Stomach smooth muscle (tissue), 2 donors: ENCODE measurements around the gene ADCY1.

Experiments used
- H3K27ac ChIP-seq: one replicate; pipeline ENCODE4 v1.7.0; 2013; ENCODE audit warnings: mild to moderate bottlenecking, low read length, inconsistent platforms
- H3K27me3 ChIP-seq, 2 donors: one replicate each; pipeline ENCODE4 v1.7.0; 2013; ENCODE audit warnings: low read length in 2 of 2; ENCODE audit not compliant: insufficient read depth in 2 of 2, control insufficient read depth in 1 of 2
- H3K36me3 ChIP-seq, 2 donors: one replicate each; pipeline ENCODE4 v1.7.0; 2013; ENCODE audit warnings: low read length in 2 of 2; ENCODE audit not compliant: control insufficient read depth in 2 of 2, insufficient read depth in 2 of 2
- H3K4me1 ChIP-seq: one replicate; pipeline ENCODE4 v1.7.0; 2013; ENCODE audit warnings: low read length; ENCODE audit not compliant: control insufficient read depth, insufficient read depth
- H3K4me3 ChIP-seq, 2 donors: one replicate each; pipeline ENCODE4 v1.7.0; 2013; ENCODE audit warnings: low read length in 2 of 2
- H3K9ac ChIP-seq, 2 donors: one replicate each; pipeline ENCODE4 v1.7.0; 2013; ENCODE audit warnings: low read length in 2 of 2, mild to moderate bottlenecking in 1 of 2
- H3K9me3 ChIP-seq, 2 donors: one replicate each; pipeline ENCODE4 v1.7.0; 2013; ENCODE audit warnings: low read length in 2 of 2; ENCODE audit not compliant: control insufficient read depth in 2 of 2
- donor health status: healthy.
- donor health status: Pancreatic carcinoma.

The ADCY1 gene

GRCh38 chr7:45585628-45586027, 11.5 kb downstream of the ADCY1 start:
- Histone ChIP-seq H3K4me3 (no peak overlapping the region), H3K9me3 (no peaks in the 10 kb centered on the region), H3K27ac (no peak overlapping the region), H3K4me1 (no peaks in the 10 kb centered on the region), H3K27me3 (peaks cover 3 to 4% of the 10 kb centered on the region in 2 donors), H3K36me3 (no peaks in the 10 kb centered on the region), H3K9ac (no peak overlapping the region)

- Histone ChIP-seq H3K4me3 (no peak overlapping the region), H3K27me3 (peaks cover 0 to 4% of the 10 kb centered on the region in 2 donors), H3K4me1 (no peaks in the 10 kb centered on the region), H3K36me3 (no peaks in the 10 kb centered on the region), H3K9ac (no peak overlapping the region), H3K9me3 (no peaks in the 10 kb centered on the region), H3K27ac (no peak overlapping the region)
Measured at GRCh38 chr7:45586542-45587520, 12.7 kb downstream of the ADCY1 start.

DNA sequence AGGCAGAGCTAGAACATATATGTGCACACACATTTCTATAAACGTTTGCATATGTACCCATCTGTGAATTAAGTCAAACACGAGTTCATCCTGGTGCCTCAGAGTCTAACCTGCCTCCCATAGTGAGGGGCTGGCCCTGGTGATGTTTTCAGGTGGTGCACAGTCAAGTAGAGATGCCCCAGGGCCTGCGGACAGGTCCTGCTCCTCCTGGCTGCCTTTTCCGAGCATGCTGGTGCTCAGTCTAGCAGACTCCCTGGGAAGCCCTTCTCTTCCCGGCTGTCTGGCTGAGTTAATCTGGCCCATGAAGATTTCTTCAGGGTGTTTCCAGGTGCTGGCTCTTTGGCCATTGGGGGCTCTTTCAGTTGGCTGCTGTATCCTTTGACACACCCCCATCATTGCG, 14.3 kb downstream of the ADCY1 start:
- Histone ChIP-seq H3K4me3 (no peak overlapping the region), H3K27ac (no peak overlapping the region), H3K36me3 (no peaks in the 10 kb centered on the region), H3K9ac (no peak overlapping the region), H3K27me3 (peaks cover 0 to 4% of the 10 kb centered on the region in 2 donors), H3K4me1 (no peaks in the 10 kb centered on the region), H3K9me3 (no peaks in the 10 kb centered on the region)

GRCh38 chr7:45589061-45589460, 14.9 kb downstream of the ADCY1 start:
- H3K9ac ChIP-seq: no peak overlapping the region
- no peak overlapping the region for H3K27ac ChIP-seq
- no peaks in the 10 kb centered on the region for H3K9me3 ChIP-seq

GRCh38 chr7:45589915-45590678, 15.9 kb downstream of the ADCY1 start:
- H3K4me1 ChIP-seq: no peaks in the 10 kb centered on the region
- no peak overlapping the region for H3K27ac ChIP-seq
- peaks cover 0 to 2% of the 10 kb centered on the region in 2 donors for H3K27me3 ChIP-seq
- no peak overlapping the region for H3K4me3 ChIP-seq
- H3K36me3 ChIP-seq: no peaks in the 10 kb centered on the region
- H3K9ac ChIP-seq: no peak overlapping the region
- no peaks in the 10 kb centered on the region for H3K9me3 ChIP-seq

More at GRCh38 chr7:45589061-45589460, 14.9 kb downstream of the ADCY1 start:
- Histone ChIP-seq H3K4me3 (no peak overlapping the region), H3K4me1 (no peaks in the 10 kb centered on the region), H3K36me3 (no peaks in the 10 kb centered on the region), H3K27me3 (peaks cover 0 to 4% of the 10 kb centered on the region in 2 donors)

DNA sequence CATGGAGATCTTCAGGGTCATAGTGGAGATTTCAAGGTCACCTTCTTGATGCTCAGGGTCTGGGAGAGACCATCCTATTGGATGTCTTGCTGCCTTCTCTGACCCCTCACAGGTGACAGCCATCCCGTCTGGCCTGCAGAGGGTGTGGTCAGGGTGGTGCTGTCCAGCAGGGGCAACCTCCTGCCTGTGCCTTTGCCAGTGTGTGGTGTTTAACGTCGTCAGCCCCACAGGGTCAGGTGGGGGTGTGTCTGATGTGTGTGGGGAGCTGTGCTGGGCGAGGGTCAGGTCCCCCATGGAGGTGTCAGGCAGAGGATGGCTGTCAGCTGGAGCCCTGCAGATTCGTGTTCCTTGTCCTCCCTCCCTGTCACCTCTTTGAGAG, 16.5 kb downstream of the ADCY1 start:
- Histone ChIP-seq H3K36me3 (no peaks in the 10 kb centered on the region), H3K4me1 (no peaks in the 10 kb centered on the region)

DNA sequence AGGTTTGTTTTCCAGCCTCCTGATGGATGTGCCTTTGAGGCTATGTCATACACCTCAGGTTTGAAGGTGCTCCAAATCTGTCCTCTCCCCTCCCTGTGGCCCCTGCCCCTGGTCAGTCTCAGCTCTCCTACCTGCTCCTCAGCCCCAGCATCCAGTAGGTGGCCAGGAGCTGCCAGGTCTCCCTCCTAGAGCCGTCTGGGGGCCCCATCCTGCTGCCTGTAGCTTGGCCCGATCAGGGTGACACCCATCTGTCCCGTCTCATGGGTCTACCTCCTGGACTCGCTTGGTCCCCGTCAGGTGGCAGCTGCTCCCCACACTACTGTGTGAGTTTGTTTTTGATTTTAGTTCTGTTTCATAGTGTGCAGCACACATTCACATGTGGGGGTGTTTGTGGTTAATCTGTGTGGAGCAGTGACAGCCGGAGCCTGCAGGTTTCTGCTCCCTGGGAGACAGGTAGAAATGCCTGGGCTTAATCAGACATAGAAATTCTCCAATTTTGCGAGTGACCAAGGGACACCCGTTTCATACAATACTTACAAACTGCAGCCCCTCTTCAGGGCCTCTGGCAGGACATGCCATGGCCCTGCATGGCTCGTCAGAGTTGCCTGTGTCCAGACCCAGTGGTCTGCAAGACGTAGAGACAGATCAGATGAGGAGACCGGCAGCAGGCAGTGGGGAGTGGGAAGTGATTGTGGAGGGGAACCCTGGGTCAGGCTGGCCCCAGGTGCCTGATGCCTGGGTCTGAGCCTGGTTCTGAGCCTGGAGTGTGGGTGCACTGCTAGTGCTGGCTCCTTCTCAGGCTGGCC, 17.1 kb downstream of the ADCY1 start:
- Histone ChIP-seq H3K27ac (no peak overlapping the region), H3K4me1 (no peaks in the 10 kb centered on the region), H3K36me3 (no peaks in the 10 kb centered on the region), H3K4me3 (no peak overlapping the region), H3K27me3 (peaks cover 0 to 2% of the 10 kb centered on the region in 2 donors), H3K9me3 (no peaks in the 10 kb centered on the region), H3K9ac (no peak overlapping the region)

More for the DNA sequence above, 16.5 kb downstream of the ADCY1 start:
- Histone ChIP-seq H3K9me3 (no peaks in the 10 kb centered on the region), H3K27ac (no peak overlapping the region), H3K9ac (no peak overlapping the region), H3K27me3 (peaks cover 0 to 2% of the 10 kb centered on the region in 2 donors), H3K4me3 (no peak overlapping the region)

- H3K27ac ChIP-seq: no peak overlapping the region
Measured at GRCh38 chr7:45592230-45592991, 18.2 kb downstream of the ADCY1 start.

DNA sequence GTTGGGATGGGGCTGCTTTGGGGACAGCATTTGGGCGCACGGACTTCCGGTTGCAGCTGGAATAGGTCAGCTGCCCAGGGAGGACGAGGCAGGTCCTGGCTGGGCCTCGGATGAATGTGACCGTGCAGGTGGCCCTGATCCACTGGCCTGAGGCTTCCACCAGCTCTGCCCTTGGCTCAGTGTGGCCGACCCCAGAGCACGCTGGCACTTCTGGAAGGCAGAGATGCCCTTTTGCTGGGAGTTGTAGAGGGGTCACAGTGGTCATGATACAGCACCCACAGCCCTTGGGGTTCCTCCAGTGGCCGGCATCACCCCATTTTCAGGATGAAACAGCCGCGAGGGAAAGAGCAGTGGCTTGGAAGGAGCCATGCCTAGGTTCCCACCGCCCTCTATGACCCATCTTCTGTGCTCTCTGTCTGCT, 19.0 kb downstream of the ADCY1 start:
- Histone ChIP-seq H3K4me3 (no peak overlapping the region), H3K4me1 (no peaks in the 10 kb centered on the region), H3K36me3 (no peaks in the 10 kb centered on the region), H3K27me3 (peaks cover 0 to 2% of the 10 kb centered on the region in 2 donors), H3K27ac (no peak overlapping the region), H3K9ac (no peak overlapping the region), H3K9me3 (no peaks in the 10 kb centered on the region)

More at GRCh38 chr7:45592230-45592991, 18.2 kb downstream of the ADCY1 start:
- no peaks in the 10 kb centered on the region for H3K4me1 ChIP-seq
- H3K9ac ChIP-seq: no peak overlapping the region
- no peak overlapping the region for H3K4me3 ChIP-seq
- no peaks in the 10 kb centered on the region for H3K36me3 ChIP-seq
- no peaks in the 10 kb centered on the region for H3K9me3 ChIP-seq
- H3K27me3 ChIP-seq: peaks cover 0 to 2% of the 10 kb centered on the region in 2 donors
